ENCODE measurements around the gene ORM2.
A peak's percentile ranks its signal among the peaks of the same experiment; 100 is the strongest.
"Not testable (repeated sequence)": the region's sequence is repeated elsewhere in the genome, so short reads cannot be mapped to it uniquely, and the experiment has no call there.

ORM2 gene

GRCh38 chr9:114332474-114333040 lies 2.9 kb downstream of the ORM2 start:
- DNase-seq: not testable (repeated sequence)

- DNase-seq: not testable (repeated sequence)
Measured at GRCh38 chr9:114333718-114334117, 4.0 kb downstream of the ORM2 start.

- DNase-seq: no peak
Measured at GRCh38 chr9:114334490-114334889, 4.8 kb downstream of the ORM2 start.

- DNase-seq: no peak
Measured at GRCh38 chr9:114335745-114336144, 6.1 kb downstream of the ORM2 start.

- no peak for DNase-seq
Measured at GRCh38 chr9:114336157-114336556, 6.5 kb downstream of the ORM2 start.

- no peak for DNase-seq
Measured at GRCh38 chr9:114336699-114337395, 7.2 kb downstream of the ORM2 start.

GRCh38 chr9:114338187-114338586 lies 8.5 kb downstream of the ORM2 start:
- no peak for DNase-seq

GRCh38 chr9:114339130-114339908 lies 9.7 kb downstream of the ORM2 start:
- peak; percentile 70 for DNase-seq

GRCh38 chr9:114341152-114341830 lies 11.6 kb downstream of the ORM2 start:
- DNase-seq: no peak

- no peak for DNase-seq
Measured at GRCh38 chr9:114341991-114342390, 12.3 kb downstream of the ORM2 start.

GRCh38 chr9:114342755-114343440 lies 13.2 kb downstream of the ORM2 start:
- DNase-seq: no peak

- DNase-seq: no peak
Measured at GRCh38 chr9:114343471-114344187, 14.0 kb downstream of the ORM2 start.

- DNase-seq: no peak
Measured at GRCh38 chr9:114344188-114344566, 14.5 kb downstream of the ORM2 start.

GRCh38 chr9:114344692-114345091 lies 15.0 kb downstream of the ORM2 start:
- no peak for DNase-seq

- no peak for DNase-seq
Measured at GRCh38 chr9:114345493-114346065, 15.9 kb downstream of the ORM2 start.

GRCh38 chr9:114346146-114346545 lies 16.5 kb downstream of the ORM2 start:
- DNase-seq: no peak

- no peak for DNase-seq
Measured at GRCh38 chr9:114347675-114348074, 18.0 kb downstream of the ORM2 start.

GRCh38 chr9:114348261-114348905 lies 18.7 kb downstream of the ORM2 start:
- no peak for DNase-seq

GRCh38 chr9:114348906-114349482 lies 19.3 kb downstream of the ORM2 start:
- DNase-seq: peak; percentile 94

GRCh38 chr9:114349713-114350480 lies 20.2 kb downstream of the ORM2 start:
- no peak for DNase-seq

Data from OCI-M1 (cell line).